T-helper 17 cell (primary cell): ENCODE results near the gene SPEM3. TPM values are rescaled to one million over a fixed set of nuclear protein-coding genes. Genes with fewer than 3 reads are reported as not detected.
A peak's percentile ranks its signal among the peaks of the same experiment; 100 is the strongest.
"Not testable (repeated sequence)": the region's sequence is repeated elsewhere in the genome, so short reads cannot be mapped to it uniquely, and the experiment has no call there.

Experiments
- ATAC-seq: fragments of 150-1000 bp; cut with Tn5 transposase; 2 replicates; pipeline ENCODE4 v1.10.0; 2021; ENCODE audit warnings: mild to moderate bottlenecking, moderate library complexity
- DNase-seq, 3 donors: peaks; one replicate each; pipeline versions ENCODE4 v3.0.0 to v3.0.0-alpha.2; 2020 to 2021
- H3K9me3 ChIP-seq: one replicate; pipeline ENCODE4 v1.7.0; 2013; ENCODE audit warnings: low read length, mild to moderate bottlenecking; ENCODE audit not compliant: control insufficient read depth, poor library complexity, severe bottlenecking
- H3K27ac Mint-ChIP-seq: one replicate; pipeline ENCODE4 v1.8.0; 2022; ENCODE audit warnings: mild to moderate bottlenecking, moderate library complexity, mixed read lengths
- H3K27me3 Mint-ChIP-seq: one replicate; pipeline ENCODE4 v1.8.0; 2022; ENCODE audit warnings: mixed read lengths
- H3K36me3 Mint-ChIP-seq: one replicate; pipeline ENCODE4 v1.8.0; 2022; ENCODE audit warnings: low read depth, mixed read lengths
- H3K4me1 Mint-ChIP-seq: one replicate; pipeline ENCODE4 v1.8.0; 2022; ENCODE audit warnings: mild to moderate bottlenecking, mixed read lengths
- H3K4me3 Mint-ChIP-seq: one replicate; pipeline ENCODE4 v1.8.0; 2022; ENCODE audit warnings: mild to moderate bottlenecking, moderate library complexity, mixed read lengths
- total RNA-seq, 4 donors: library from RNA in 2 of 4; stranded (reverse) in 2 of 4; gene quantifications; one replicate each; pipeline ENCODE4 v1.2.3 and lab custom pipeline; 2022 to 2026

Gene SPEM3
- total RNA-seq, 2 donors from 2014 or later = not detected

GRCh38 chr17:7478276-7479212, 49.9 kb downstream of the SPEM3 start:
- Mint-ChIP-seq H3K36me3 (peaks cover 2% of the 10 kb centered on the region), H3K27ac (peak overlapping the region; percentile 89), H3K4me3 (peak overlapping the region; percentile 96), H3K4me1 (peaks cover 50% of the 10 kb centered on the region), H3K27me3 (no peaks in the 10 kb centered on the region)
- ATAC-seq (peak; percentile 48), DNase-seq (peak; percentile 61 to 69 (median 64))
- H3K9me3 ChIP-seq = no peaks in the 10 kb centered on the region

DNA sequence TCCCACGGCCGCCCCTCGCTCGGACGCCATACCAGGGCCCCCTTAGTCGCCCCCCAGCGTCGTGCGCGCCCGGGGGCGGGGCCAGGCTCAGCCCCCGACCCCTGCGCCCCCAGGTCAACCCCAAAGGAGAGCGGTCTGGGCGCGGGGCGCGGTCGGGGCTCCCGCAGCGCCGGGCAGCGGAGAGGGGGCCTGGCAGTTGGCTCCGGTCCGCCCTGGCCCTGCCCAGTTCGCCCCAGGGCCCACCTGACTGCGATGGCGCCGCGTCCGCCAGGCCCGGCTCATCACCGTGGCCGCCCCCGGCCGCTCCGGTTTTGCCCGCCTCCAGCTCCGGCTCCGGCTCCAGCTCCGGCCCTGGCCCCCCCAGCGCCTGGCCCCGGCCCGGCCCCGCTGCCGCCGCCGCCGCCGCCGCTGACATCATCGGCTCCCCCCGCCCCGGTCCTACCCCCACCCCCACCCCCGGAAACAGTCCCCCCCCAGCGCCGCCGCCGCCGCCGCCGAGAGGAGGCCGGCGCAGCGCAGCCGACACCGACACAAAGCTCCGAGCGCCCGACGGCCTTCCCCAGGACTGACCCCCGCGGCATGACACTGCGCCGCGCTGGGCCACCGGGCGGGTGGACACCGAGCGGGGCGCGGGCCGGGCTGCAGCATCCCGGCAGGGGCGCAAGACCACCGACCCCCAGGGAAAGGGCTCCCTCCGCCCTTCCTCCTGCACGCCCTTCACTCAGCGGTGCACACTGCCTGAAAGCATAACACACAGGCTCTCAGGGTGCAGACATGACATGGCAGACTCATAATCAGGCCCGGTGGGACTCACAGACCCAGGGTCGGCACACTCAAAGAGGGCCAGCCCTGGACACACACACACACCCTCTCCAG, 50.8 kb downstream of the SPEM3 start, which contains the start of gene ZBTB4:
Gene ZBTB4 (minus strand): TSS at position 419 of the 876 bp plus-strand sequence. CDS start 12,830 bp downstream, outside the sequence.
- no peaks in the 10 kb centered on the region for H3K27me3 Mint-ChIP-seq
- DNase-seq (peak; percentile 58 to 73 (median 71)), ATAC-seq (peak; percentile 7)
- no peaks in the 10 kb centered on the region for H3K9me3 ChIP-seq
- peaks cover 2% of the 10 kb centered on the region for H3K36me3 Mint-ChIP-seq
- peak within 1 kb of the TSS; percentile 96 for H3K4me3 Mint-ChIP-seq
- H3K27ac Mint-ChIP-seq = peak within 1 kb of the TSS; percentile 100
- peaks cover 55% of the 10 kb centered on the region for H3K4me1 Mint-ChIP-seq

- Mint-ChIP-seq H3K4me3 (peak overlapping the region; percentile 94), H3K36me3 (peaks cover 2% of the 10 kb centered on the region), H3K4me1 (peaks cover 61% of the 10 kb centered on the region), H3K27ac (peak overlapping the region; percentile 100), H3K27me3 (no peaks in the 10 kb centered on the region)
- ATAC-seq (no peak), DNase-seq (no peak)
- H3K9me3 ChIP-seq = no peaks in the 10 kb centered on the region
These were observed 51.4 kb downstream of the SPEM3 start for GRCh38 chr17:7480089-7480384.

DNA sequence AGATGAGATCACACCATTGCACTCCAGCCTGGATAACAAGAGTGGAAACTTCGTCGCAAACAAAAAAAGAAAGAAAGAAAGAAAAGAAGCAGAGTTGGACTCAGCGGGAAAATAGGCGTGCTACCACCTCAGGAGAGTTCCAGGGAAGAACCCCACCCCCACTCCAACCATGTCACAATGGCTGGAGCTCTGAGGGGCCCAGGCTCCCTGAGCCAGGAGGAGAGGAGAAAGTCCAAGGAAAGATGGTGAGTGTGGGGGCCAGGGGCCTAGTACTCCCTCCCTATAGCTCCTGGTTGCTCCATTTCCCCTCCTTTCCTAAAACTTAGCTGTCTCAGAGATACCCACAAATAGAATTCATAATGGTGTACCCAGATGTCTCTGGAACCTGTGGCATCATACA, 52.6 kb downstream of the SPEM3 start, which contains the start of gene SLC35G6:
Gene SLC35G6 (plus strand): TSS at position 172 of the 400 bp plus-strand sequence. CDS start 71 bp downstream, at position 243.
- H3K36me3 Mint-ChIP-seq, DNase-seq, H3K27me3 Mint-ChIP-seq, H3K9me3 ChIP-seq, ATAC-seq: not testable (repeated sequence)
- Mint-ChIP-seq H3K4me1 (peaks cover 64% of the 10 kb centered on the region), H3K4me3 (peak within 1 kb of the TSS; percentile 94), H3K27ac (peak within 1 kb of the TSS; percentile 100)

DNA sequence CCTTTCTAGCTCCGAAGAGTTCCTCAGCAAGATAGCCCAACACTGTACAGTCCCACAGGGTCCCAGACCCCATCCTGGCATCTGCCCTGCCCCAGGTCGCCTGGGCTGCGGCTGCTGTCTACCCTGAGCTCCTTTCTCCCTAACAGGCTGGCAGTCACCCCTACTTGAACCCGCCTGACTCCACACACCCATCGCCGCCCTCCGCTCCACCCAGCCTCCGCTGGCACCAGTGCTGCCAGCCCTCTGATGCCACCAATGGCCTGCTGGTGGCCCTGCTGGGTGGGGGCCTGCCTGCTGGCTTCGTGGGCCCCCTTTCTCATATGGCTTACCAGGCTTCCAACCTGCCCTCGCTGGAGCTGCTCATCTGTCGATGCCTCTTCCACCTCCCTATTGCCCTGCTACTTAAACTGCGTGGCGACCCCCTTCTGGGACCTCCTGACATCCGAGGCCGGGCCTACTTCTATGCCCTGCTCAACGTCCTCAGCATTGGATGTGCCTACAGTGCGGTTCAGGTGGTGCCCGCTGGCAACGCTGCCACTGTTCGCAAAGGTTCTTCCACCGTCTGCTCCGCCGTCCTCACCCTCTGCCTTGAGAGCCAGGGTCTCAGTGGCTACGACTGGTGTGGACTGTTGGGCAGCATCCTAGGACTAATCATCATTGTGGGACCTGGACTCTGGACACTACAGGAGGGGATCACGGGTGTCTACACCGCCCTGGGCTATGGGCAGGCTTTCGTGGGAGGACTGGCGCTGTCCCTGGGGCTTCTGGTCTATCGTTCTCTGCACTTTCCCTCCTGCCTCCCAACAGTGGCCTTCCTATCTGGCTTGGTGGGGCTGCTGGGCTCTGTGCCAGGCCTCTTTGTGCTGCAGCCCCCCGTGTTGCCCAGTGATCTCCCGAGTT, 53.4 kb downstream of the SPEM3 start:
- not testable (repeated sequence) for ATAC-seq, DNase-seq, H3K27me3 Mint-ChIP-seq, H3K36me3 Mint-ChIP-seq, H3K9me3 ChIP-seq
- H3K4me3 Mint-ChIP-seq = peak overlapping the region; percentile 58
- peaks cover 64% of the 10 kb centered on the region for H3K4me1 Mint-ChIP-seq
- H3K27ac Mint-ChIP-seq = peak overlapping the region; percentile 100

Other genes with a start within 250 kb of the SPEM3 start
- under 1 TPM; 0.42 to 0.92 TPM for gene ASGR1, start 249.5 kb upstream of the SPEM3 start, total RNA-seq
- gene DLG4, start 209.0 kb upstream of the SPEM3 start, total RNA-seq = 10 to 100 TPM in 1 of 2 donors, 1 to 10 TPM in 1; 9.8 to 16.1 TPM
- 100 to 1,000 TPM; 268 to 279 TPM for gene ACADVL, start 208.9 kb upstream of the SPEM3 start, total RNA-seq
- 10 to 100 TPM; 37.0 to 46.9 TPM for gene DVL2, start 194.3 kb upstream of the SPEM3 start, total RNA-seq
- gene PHF23, start 189.4 kb upstream of the SPEM3 start, total RNA-seq = 10 to 100 TPM; 19.2 to 23.2 TPM
- 100 to 1,000 TPM; 212 to 247 TPM for gene GABARAP, start 186.4 kb upstream of the SPEM3 start, total RNA-seq
- gene CTDNEP1, start 177.1 kb upstream of the SPEM3 start, total RNA-seq = 100 to 1,000 TPM; 112 to 115 TPM
- 10 to 100 TPM; 43.0 to 51.0 TPM for gene ELP5, start 176.6 kb upstream of the SPEM3 start, total RNA-seq
- gene CLDN7, start 166.4 kb upstream of the SPEM3 start, total RNA-seq = 1 to 10 TPM in 1 of 2 donors, under 1 TPM in 1; 0.78 to 1.2 TPM
- gene SLC2A4, start 147.1 kb upstream of the SPEM3 start, total RNA-seq = not detected
- not detected for gene YBX2, start 134.2 kb upstream of the SPEM3 start, total RNA-seq
- 100 to 1,000 TPM; 496 to 601 TPM for gene EIF5A, start 121.2 kb upstream of the SPEM3 start, total RNA-seq
- 100 to 1,000 TPM in 1 of 2 donors, 10 to 100 TPM in 1; 96.5 to 104 TPM for gene GPS2, start 113.5 kb upstream of the SPEM3 start, total RNA-seq
- gene NEURL4, start 99.5 kb upstream of the SPEM3 start, total RNA-seq = 10 to 100 TPM; 29.9 to 43.8 TPM
- gene ACAP1, start 92.3 kb upstream of the SPEM3 start, total RNA-seq = 100 to 1,000 TPM; 641 to 702 TPM
- gene KCTD11, start 76.7 kb upstream of the SPEM3 start, total RNA-seq = 1 to 10 TPM; 1.6 to 2.7 TPM
- gene TMEM95, start 73.7 kb upstream of the SPEM3 start, total RNA-seq = not detected
- gene TNK1, start 47.8 kb upstream of the SPEM3 start, total RNA-seq = 1 to 10 TPM; 4.8 to 5.9 TPM
- 100 to 1,000 TPM; 120 to 126 TPM for gene PLSCR3, start 34.3 kb upstream of the SPEM3 start, total RNA-seq
- 10 to 100 TPM; 27.3 to 31.7 TPM for gene TMEM256, start 24.8 kb upstream of the SPEM3 start, total RNA-seq
- gene NLGN2, start 21.0 kb upstream of the SPEM3 start, total RNA-seq = 1 to 10 TPM; 5.1 to 6.5 TPM
- gene SPEM1, start 8.5 kb upstream of the SPEM3 start, total RNA-seq = not detected
- not detected for gene SPEM2, start 3.2 kb upstream of the SPEM3 start, total RNA-seq
- gene TMEM102, start 6.6 kb downstream of the SPEM3 start, total RNA-seq = 10 to 100 TPM; 12.6 to 13.2 TPM
- 1 to 10 TPM; 2.0 to 2.6 TPM for gene FGF11, start 10.7 kb downstream of the SPEM3 start, total RNA-seq
- 1 to 10 TPM; 7.0 to 7.2 TPM for gene CHRNB1, start 16.2 kb downstream of the SPEM3 start, total RNA-seq
- 10 to 100 TPM; 44.9 to 49.5 TPM for gene ZBTB4, start 50.8 kb downstream of the SPEM3 start, total RNA-seq
- not detected for gene SLC35G6, start 52.6 kb downstream of the SPEM3 start, total RNA-seq
- gene POLR2A, start 55.5 kb downstream of the SPEM3 start, total RNA-seq = 100 to 1,000 TPM; 553 to 572 TPM
- gene TNFSF12, start 120.2 kb downstream of the SPEM3 start, total RNA-seq = 10 to 100 TPM; 41.7 to 49.2 TPM
- gene TNFSF13, start 129.9 kb downstream of the SPEM3 start, total RNA-seq = 1 to 10 TPM; 2.9 to 3.1 TPM
- 10 to 100 TPM; 33.4 to 37.0 TPM for gene SENP3, start 133.1 kb downstream of the SPEM3 start, total RNA-seq
- gene CD68, start 150.8 kb downstream of the SPEM3 start, total RNA-seq = 1 to 10 TPM; 3.9 to 8.1 TPM
- gene MPDU1, start 155.0 kb downstream of the SPEM3 start, total RNA-seq = 10 to 100 TPM; 28.9 to 32.7 TPM
- gene SOX15, start 161.2 kb downstream of the SPEM3 start, total RNA-seq = not detected
- 10 to 100 TPM; 22.3 to 23.4 TPM for gene FXR2, start 186.0 kb downstream of the SPEM3 start, total RNA-seq
- gene SAT2, start 199.0 kb downstream of the SPEM3 start, total RNA-seq = 10 to 100 TPM; 39.1 to 42.9 TPM
- under 1 TPM in 1 of 2 donors, not detected in 1; 0.40 TPM for gene SHBG, start 201.3 kb downstream of the SPEM3 start, total RNA-seq
- gene ATP1B2, start 222.1 kb downstream of the SPEM3 start, total RNA-seq = under 1 TPM in 1 of 2 donors, not detected in 1; 0.15 TPM